Measurements from ENCODE around the gene PACS1.

- TF ChIP-seq, protein P1, sequence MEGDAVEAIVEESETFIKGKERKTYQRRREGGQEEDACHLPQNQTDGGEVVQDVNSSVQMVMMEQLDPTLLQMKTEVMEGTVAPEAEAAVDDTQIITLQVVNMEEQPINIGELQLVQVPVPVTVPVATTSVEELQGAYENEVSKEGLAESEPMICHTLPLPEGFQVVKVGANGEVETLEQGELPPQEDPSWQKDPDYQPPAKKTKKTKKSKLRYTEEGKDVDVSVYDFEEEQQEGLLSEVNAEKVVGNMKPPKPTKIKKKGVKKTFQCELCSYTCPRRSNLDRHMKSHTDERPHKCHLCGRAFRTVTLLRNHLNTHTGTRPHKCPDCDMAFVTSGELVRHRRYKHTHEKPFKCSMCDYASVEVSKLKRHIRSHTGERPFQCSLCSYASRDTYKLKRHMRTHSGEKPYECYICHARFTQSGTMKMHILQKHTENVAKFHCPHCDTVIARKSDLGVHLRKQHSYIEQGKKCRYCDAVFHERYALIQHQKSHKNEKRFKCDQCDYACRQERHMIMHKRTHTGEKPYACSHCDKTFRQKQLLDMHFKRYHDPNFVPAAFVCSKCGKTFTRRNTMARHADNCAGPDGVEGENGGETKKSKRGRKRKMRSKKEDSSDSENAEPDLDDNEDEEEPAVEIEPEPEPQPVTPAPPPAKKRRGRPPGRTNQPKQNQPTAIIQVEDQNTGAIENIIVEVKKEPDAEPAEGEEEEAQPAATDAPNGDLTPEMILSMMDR (optimal IDR thresholded peaks at IDR 0.05 in 1 of 3, IDR thresholded peaks at IDR 0.05 in 1 of 3, conservative IDR thresholded peaks at IDR 0.05 in 1 of 3; ENCODE audit: extremely low read depth in 1 of 3, insufficient read depth in 2 of 3, low read length in 3 of 3), result no peak
- no peak for TF ChIP-seq EZH2 (IDR thresholded peaks at IDR 0.05; ENCODE audit: low read length)
Measured at GRCh38 chr11:66150140-66150539, 80.1 kb downstream of the PACS1 start.
